Fibroblast of villous mesenchyme (primary cell): ENCODE measurements around the gene FLNB. TPM values are rescaled to one million over a fixed set of nuclear protein-coding genes. Genes with fewer than 3 reads are reported as not detected.

Experiments used
- DNase-seq: peaks from one replicate; pipeline ENCODE4 v3.0.0-alpha.2; 2010; ENCODE audit warnings: low read depth
- H3K4me3 ChIP-seq: 2 replicates; pipeline ENCODE4 v1.5.1; 2011; ENCODE audit warnings: low read depth, mild to moderate bottlenecking, low read length
- total RNA-seq: library from RNA; depleted of rRNA; stranded (reverse); fragments of >200 nt; gene quantifications from 2 replicates; pipeline ENCODE4 v1.2.3, GENCODE V29; 2012
- TF ChIP-seq, protein P1 (sequence below): IDR thresholded peaks from 2 replicates; pipeline ENCODE4 v1.5.1; 2012; ENCODE audit warnings: low read depth, mild to moderate bottlenecking, low read length; ENCODE audit not compliant: insufficient read depth

The FLNB gene
- total RNA-seq, 1 donor, result 325 TPM

DNA sequence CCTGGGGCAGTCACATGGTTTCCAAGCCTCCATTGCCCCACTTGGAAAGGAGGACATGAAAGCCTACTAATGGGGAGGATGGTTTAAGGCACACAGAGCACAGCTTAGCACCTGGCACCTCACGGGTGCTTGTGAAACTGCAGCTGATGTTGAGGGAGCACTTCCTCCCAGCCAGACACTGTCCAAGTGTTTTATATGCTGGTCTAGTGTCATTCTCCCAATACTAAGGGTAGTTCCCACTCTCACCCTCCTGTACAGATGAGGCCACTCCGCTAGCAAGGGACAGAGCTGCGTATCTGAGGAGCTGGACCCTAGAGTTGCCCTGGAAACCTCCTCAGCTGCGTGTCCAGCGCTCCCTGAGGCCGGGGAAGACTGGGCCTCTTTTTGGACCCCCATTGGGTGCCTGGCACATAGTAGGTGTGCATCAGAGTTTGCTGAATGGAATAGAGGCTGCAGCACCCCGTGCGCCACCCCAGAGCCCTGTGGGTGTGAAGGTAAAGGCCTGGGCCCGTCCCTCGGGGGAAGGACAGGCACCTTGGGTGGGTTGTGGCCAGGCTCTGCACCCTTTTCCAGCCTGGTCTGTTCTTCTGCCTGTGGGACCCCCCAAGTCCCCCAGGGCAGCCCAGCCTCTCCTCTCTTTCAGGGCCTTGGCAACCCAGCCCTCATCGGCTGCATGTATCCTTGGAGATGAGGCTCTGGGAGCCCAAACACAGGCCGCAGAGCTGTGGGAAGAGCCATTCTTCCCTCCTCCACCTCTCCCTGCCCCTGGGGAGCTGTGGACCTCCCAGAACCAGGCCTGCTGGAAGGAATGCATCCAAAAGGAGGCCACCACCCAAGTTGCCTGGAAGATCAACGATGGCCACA is 171.2 kb downstream of the FLNB start:
- TF ChIP-seq, protein P1, sequence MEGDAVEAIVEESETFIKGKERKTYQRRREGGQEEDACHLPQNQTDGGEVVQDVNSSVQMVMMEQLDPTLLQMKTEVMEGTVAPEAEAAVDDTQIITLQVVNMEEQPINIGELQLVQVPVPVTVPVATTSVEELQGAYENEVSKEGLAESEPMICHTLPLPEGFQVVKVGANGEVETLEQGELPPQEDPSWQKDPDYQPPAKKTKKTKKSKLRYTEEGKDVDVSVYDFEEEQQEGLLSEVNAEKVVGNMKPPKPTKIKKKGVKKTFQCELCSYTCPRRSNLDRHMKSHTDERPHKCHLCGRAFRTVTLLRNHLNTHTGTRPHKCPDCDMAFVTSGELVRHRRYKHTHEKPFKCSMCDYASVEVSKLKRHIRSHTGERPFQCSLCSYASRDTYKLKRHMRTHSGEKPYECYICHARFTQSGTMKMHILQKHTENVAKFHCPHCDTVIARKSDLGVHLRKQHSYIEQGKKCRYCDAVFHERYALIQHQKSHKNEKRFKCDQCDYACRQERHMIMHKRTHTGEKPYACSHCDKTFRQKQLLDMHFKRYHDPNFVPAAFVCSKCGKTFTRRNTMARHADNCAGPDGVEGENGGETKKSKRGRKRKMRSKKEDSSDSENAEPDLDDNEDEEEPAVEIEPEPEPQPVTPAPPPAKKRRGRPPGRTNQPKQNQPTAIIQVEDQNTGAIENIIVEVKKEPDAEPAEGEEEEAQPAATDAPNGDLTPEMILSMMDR, result no peak
- no peak for DNase-seq

DNA sequence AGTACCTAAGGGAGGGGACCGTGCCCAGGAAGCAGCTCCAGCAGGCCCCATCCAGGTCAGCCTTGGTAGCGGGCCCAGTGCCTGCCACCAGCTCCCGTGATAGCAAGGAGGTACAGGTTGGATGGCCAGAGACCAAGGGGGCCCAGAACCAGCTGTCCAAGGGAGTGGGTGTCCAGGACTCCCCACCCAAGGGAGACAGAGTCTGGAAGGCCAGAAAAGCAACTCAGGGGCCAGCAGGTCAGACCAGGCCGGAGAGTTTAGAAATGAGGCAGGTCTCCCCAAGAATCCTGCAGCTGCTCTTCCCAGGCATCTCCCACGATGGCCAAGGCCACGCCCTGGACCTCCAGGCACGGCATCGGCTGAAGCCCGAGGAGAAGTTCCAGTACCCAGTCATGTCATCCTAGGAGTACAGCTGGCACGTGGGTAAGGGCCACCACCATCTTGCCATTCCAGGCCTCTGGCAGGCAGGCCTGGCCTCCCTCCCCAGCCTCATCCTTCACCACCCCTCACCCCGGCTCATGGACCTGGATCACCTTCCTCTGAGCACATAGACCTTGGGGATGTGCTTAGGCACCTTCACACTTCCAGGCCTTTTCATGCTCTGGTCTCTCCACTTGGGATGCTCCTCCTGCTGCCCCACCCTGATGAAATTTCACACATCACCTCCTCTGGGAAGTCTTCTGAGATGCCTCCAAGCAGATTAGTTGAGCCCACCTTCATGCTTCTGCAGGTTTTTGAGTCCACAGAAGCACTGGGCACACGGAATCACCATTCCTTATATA is 172.1 kb downstream of the FLNB start:
- TF ChIP-seq, protein P1, result no peak
- no peak for DNase-seq
- no peak overlapping the region for H3K4me3 ChIP-seq

More for the DNA sequence above, 171.2 kb downstream of the FLNB start:
- no peak overlapping the region for H3K4me3 ChIP-seq

DNA sequence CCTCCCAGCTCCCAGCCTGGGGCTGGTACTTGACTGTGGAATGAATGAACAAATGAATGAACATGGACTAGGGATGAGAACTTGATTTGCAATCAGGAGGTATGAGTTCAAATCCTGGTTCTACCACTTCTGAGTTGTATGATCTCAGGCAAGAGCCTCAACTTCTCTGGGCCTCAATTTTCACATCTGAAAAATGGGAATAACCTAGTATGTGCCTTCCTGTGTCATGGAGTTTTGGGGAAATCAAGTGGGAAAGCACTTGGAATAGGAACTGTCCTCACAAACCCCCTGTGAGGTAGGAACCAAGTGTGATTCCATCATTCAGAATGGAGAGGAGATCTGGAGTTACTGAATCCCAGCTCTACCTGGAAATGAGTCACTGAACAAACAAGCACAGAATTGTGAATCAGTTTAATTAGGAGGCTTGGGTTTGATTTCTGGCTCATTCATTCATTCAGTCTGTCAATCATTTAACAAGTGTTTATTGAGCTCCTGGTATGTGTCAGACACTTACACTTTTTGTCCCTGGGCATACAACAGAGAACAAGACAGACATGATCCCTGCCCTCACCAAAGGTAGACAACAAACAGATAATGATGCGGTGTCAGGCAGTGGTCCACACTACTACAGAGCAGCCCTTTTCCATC is 172.8 kb downstream of the FLNB start:
- DNase-seq, result no peak
- TF ChIP-seq, protein P1, result no peak
- H3K4me3 ChIP-seq, result no peak overlapping the region

DNA sequence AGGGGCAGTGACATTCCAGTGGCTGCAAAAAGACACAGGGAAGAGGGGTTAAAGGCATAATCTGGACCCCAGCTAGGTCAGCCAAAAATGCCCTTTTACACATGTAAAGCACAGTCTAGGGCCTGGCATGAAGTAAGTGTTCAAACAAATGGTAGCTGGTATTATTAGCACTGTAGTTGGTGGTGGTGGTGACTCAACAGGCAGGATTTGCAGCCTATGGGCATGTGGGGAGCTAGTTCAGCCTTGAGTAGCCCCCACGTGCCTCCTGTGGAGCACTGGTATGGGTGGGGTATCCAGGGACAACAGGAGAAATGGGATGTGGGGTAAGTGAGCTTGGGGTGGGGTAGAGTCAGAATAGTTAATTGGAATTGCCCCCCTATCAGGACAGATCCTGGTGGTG is 175.0 kb downstream of the FLNB start:
- DNase-seq, result no peak
- TF ChIP-seq, protein P1, result no peak
- H3K4me3 ChIP-seq, result no peak overlapping the region

DNA sequence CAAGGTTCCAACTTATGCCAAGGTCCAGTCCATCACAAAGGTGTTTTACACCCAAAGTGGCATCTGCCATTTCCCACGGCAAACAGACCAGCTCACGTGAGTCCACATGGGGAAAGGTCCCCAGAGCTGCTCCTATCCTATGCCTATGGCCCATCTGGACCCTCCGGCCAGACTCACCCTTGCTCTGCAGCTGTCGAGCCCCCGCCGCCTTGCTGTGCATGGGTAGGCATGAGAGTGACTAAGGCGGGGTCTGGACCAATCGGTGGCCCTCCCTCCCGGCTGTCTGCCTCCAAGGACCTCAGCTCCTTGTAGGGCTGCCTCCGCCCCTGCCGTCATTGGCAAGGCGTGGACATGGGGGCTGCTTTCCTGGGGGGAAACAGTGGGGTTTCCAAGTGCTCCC is 175.7 kb downstream of the FLNB start:
- TF ChIP-seq, protein P1, result no peak
- H3K4me3 ChIP-seq, result no peak overlapping the region
- no peak for DNase-seq

DNA sequence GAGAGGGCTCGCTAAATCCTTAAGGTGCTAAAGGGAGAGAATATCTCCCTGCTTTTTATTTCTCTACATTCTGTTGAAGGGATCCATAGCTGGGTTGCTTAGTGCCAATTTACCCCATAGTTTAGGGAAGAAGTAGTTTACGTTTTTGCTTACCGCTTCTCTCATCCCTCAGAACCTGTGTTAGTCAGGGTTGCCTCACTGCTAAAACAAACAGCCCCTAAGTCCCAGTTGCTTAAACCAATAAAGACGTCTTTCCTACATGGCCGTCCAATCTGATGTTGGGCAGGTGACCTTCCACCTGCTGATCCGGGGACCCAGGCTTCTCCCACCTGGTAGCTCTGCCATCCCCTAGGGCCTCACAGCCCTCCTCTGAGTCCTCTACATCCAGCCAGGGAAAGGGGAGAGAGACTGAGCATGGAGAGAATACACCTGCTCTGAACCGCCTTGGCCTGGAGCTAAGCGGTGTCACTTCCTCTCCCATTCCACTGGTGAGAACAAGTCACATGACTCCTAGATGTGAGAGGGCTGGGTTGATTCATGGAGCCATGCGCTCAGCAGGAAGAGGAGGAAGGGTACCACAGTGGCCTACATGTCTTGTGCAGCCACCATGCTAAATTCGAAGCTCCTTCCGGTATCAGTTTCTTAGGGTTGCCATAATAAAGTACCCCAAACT is 176.2 kb downstream of the FLNB start:
- TF ChIP-seq, protein P1, result no peak
- DNase-seq, result no peak

More for the DNA sequence above, 176.2 kb downstream of the FLNB start:
- H3K4me3 ChIP-seq, result no peak overlapping the region
